Globus pallidus (tissue), 1 donor: Measurements from ENCODE around the gene PLAU.
"Not testable (repeated sequence)": the region's sequence is repeated elsewhere in the genome, so short reads cannot be mapped to it uniquely, and the experiment has no call there.

Experiments used
- DNase-seq: peaks from one replicate; pipeline ENCODE4 v3.0.0-alpha.2; 2015; ENCODE audit warnings: low spot score

PLAU gene

DNA sequence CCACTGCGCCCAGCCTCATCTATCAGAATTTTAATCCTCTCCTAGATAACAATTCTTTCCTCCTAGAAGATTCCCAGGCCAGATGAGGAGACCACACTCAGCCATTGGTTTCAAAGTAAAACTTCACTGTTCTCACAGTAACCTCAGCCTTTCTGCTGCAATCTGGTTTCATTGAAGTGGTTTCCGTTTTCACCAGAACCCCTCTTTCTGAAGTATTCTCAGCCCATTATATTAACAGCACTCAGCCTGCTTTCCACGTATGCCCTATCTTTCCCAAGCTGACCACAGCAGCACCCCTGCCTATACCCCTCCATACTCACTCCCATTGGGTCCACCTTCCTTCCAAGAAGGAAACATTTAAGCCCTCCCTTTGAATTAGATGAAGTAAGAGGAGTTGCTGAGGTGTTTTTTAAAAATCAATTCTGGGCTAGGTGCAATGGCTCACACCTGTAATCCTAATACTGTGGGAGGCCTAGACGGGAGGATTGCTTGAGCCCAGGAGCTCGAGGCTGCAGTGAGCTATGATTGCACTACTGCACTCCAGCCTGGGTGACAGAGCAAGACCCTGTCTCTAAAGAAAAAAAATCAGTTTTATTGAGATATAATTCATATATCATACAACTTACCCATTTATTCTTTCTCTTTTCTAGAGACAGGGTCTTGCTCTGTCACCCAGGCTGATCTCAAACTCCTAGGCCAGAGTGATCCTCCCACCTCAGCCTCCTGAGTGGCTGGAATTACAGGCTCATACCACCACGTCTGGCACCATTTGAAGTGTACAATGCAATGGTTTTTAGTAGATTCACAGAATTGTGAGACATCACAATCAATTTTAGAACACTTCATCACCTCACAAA lies 11.3 kb downstream of the PLAU start:
- DNase-seq: no peak

DNA sequence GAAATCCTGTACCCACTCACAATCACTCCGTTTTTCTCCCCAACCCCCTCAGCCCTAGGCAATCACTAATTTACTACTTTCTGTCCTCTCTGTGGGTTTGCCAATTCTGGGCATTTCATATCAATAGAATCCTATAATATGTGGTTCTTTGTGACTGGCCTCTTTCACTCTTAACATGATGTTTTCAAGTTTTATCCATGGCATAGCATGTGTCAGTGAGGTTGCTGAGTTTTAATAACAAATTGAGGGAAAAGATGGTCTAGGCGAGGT lies 11.9 kb downstream of the PLAU start:
- no peak for DNase-seq

DNA sequence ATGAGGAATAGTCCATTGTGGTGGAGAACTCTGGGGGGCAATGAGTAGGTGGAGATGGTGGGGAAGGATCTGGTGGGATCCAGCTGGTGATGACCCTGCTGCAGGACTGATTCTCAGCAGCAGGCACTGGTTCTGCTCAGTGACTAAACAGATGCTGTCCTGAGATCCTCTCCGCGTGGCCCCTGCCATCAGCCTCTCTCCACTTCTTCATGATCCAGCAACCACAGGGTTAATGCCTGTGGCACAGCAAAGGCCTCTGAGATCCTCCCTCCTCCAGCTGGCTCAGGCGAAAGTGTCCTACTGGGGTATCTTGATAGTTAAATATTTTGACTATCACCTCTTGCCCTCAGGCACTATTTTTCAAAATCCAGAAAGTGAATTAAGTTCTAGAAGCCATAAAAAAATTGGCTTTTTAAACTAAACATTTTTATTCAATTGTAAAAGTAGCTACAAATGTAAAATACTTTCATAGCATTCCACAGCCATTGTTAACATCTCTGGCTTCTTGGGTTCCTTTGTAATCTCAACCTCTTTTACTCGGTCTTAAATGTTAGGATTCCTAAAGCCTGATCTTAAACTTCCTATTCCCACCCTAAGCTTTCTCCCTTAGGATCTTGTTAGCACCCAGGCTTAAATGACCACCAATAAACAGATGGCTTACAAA lies 13.1 kb downstream of the PLAU start:
- DNase-seq: no peak

- no peak for DNase-seq
Measured at GRCh38 chr10:73924935-73925334, 14.0 kb downstream of the PLAU start.

- DNase-seq: no peak
Measured at GRCh38 chr10:73925539-73925938, 14.6 kb downstream of the PLAU start.

DNA sequence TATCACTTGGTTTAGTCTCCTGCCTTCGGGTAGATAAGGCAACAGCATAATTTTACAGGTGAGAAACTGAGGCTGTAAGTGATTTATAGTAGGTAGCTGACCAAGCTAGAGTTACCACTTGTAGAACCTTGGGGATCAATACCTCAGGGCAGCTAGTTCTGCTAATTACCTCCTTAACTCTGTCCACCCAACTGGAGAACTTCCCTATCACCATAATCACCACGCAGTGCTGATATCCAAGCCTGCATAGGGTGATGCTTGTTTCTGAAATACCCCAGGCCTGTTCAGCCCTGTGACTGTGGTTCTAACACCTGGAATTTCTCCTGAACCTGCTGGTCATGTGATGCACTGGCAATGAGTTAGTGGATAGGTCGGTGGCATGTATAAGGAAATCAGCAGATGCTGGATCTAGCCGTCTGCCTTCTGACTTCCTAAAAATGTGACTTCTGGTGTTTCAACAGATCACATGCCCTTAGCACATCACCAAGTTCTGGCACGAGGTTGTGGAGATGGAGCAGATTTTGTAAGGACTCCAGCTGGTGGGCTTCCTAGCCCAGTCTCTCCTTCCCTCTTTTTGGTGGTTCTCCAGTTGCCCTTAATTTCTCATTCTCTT lies 15.3 kb downstream of the PLAU start:
- peak; percentile 34 for DNase-seq

- DNase-seq: not testable (repeated sequence)
Measured at GRCh38 chr10:73930630-73931327, 19.8 kb downstream of the PLAU start.

GRCh38 chr10:73931767-73932619 lies 21.1 kb downstream of the PLAU start:
- DNase-seq: no peak

- no peak for DNase-seq
Measured at GRCh38 chr10:73932620-73933112, 21.7 kb downstream of the PLAU start.

- no peak for DNase-seq
Measured at GRCh38 chr10:73934074-73934473, 23.1 kb downstream of the PLAU start.

DNA sequence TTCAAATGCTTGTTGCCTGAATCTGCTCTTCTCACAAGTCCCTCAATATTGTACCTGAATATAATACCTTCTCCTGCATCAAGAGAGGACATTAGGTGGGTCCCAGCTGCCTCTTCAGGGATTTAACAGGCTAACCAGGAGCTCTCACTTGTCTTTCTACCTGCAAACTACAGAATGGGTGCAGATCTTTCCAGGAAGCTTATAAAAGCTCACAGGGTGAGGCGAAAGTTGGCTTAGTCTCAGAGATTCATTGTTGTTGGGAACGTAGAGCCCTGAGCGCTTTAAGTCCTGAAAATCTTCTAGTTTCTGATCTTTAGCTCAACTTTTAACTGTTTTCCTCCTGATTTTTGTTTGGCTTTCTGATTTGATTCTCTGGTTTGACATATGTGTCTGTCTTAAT lies 25.0 kb downstream of the PLAU start:
- DNase-seq: no peak

DNA sequence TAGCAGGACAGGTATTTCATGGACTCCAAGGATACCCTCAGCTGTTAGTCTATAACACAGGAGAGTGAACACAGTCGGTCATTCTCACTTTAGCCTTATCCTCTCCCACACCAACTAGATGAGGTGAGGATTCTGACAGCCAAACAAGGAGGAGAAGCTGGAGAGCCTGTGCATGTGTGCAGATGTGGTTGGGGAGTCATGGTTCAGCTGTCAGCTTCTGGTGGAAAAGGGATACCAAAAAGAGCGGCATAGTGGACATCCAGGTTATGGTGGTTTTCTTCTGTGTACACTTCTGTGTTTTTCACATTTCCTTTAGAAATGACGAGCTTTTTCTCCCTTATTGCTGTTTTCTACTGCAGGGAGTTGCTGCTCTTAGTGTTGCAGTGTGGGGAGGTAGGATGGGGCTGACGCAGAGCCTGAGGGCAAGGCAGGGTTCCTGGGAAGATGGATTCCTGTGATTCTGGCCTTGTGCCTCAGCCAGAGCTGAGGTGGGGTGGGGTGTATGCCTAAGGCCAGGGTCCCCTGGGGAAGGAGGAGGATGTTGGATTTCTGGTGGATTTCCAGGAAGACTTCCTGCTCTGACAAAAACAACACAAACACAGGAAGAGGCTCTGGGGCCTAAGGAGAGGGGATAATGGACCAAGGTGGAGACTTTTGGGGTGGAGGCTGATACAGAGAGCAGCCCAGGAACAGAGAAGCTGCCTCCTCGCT lies 26.6 kb downstream of the PLAU start:
- no peak for DNase-seq

- DNase-seq: peak; percentile 41
Measured at GRCh38 chr10:73940634-73941221, 29.8 kb downstream of the PLAU start.

- no peak for DNase-seq
Measured at GRCh38 chr10:73941300-73941699, 30.4 kb downstream of the PLAU start.

DNA sequence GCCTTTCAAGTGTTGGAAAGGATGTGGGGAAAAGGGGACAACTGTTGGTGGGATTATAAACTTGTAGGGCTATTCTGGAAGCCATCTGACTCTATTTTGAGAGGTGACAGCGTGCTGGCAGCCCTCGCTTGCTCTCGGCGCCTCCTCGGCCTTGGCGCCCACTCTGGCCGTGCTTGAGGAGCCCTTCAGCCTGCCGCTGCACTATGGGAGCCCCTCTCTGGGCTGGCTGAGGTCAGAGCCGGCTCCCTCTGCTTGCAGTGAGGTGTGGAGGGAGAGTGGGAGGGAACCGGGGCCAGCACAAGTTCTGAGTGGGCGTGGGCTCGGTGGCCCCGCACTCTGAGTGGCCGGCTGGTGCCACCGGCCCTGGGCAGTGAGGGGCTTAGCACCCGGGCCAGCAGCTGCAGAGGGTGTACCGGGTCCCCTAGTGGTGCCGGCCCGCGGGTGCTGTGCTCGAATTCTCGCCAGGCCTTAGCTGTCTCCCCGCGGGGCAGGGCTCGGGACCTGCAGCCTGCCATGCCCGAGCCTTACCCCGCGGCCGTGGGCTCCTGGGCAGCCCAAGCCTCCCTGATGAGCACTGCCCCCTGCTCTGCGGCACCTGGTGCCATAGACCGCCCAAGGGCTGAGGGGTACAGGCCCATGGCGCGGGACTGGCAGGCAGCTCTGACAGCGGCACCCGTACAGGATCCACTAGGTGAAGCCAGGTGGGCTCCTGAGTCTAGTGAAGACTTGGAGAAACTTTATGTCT lies 33.6 kb downstream of the PLAU start:
- DNase-seq: no peak

DNA sequence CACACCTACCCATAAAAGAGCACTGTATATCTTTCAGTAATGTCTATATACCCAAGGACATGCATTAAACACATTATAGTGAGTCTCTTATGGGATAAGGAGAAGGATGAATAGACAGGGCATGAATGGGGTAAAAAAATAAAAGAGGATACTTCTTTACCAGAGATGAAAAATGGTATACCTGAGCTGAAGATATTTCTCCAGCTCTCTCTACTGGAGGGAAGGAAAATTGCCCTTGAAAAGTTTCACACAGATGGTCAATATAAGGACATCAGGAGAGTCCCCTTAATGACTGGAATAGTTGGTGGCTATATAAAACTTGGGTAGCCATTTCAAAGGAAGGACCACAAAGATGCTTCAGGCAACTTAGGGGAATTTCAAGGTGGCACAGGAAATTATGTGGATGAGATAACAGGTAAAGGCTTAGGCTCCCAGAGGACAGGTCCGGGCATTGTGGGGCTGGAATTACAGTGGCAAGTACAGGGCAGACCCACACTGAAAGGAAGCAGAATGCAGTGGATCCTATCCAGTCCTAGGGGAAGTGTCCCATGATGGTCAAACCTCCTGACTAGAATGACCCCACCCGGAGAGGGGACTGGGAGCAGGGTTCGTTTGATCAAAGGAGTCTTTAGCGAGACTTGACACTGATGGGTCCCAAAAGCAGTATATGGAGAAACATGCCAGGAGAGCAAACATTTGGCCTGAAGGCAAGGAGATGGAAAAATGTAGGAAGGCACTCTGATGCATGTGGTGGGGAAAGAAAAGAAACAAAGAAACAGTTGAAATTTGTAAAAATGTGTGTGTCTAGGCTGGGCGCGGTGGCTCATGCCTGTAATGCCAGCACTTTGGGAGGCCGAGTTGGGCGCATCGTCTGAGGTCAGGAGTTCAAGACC lies 35.6 kb downstream of the PLAU start:
- no peak for DNase-seq

DNA sequence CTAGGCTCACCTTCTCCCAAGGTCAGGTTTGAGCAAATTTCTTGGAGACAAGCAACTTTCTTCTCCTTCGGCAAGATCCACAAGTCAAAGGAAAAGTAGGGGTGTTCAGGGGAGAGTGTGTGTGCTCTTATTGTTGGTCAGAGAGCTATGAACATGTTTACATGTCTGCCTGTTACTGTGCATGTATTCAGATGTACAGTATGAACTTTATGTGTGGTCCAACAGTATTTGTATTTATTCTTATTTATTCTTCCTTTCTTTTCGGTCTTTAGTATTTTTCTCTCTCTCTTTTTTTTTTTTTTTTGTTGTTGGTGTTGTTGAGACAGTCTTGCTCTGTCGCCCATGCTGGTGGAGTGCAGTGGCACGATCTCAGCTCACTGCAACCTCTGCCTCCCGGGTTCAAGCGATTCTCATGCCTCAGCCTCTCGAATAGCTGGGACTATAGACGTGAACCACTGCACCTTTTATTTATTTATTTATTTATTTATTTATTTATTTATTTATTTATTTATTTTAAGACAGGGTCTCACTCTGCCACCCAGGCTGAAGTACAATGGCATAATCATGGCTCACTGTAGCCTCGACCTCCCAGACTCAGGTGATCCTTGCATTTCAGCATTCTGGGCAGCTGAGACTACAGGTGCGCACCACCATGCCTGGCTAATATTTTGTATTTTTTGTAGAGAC lies 38.2 kb downstream of the PLAU start:
- DNase-seq: no peak
